GM13976 (cell line): ENCODE measurements around the gene AP2B1.

ENCODE experiments used
- DNase-seq: peaks from one replicate; pipeline ENCODE4 v3.0.0; 2012; ENCODE audit warnings: low spot score
- in situ Hi-C: fragments of 300-500 bp; cut with MboI; formaldehyde crosslinking; loops from one replicate; pipeline ENCODE4 v1.12.0; 2022; ENCODE audit warnings: low sequenced_read_pairs, mixed read lengths, inconsistent platforms; ENCODE audit not compliant: unreplicated experiment
- TF ChIP-seq, protein P1 (sequence below): IDR thresholded peaks from 2 replicates; pipeline ENCODE4 v1.5.1; 2012; ENCODE audit warnings: borderline replicate concordance, mild to moderate bottlenecking; ENCODE audit not compliant: insufficient read depth; ENCODE audit errors: extremely low read depth, missing control alignments, control extremely low read depth

The AP2B1 gene

DNA sequence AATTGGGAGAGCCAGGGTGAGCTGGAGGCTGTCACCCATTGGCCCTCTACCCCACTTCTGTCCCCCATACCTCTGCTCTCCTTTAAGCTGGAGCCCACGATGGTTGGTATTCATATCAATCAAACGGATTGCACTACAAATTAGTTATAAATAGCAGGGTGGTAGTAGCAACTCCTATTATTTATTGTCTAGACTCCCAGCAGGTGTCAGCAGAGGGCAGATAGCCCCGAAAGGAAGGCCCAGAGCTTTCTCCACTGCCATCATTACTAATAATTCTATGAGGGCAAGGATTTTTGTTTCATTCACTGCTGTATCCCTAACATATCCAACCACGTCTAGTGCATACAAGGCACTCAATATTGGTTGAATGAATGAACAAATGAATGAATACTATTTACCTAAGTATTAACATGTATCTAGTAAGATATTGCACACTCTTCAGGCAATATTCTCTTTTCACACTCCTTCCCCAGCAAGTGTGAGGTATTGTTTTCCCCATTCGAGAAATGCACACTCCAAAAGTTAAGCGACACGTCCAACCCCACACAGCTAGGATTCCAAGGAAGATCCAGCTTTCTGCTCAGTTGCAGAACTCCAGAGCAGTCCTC, 179.9 kb downstream of the AP2B1 start:
- in situ Hi-C loops = no loop called here
- TF ChIP-seq, protein P1, sequence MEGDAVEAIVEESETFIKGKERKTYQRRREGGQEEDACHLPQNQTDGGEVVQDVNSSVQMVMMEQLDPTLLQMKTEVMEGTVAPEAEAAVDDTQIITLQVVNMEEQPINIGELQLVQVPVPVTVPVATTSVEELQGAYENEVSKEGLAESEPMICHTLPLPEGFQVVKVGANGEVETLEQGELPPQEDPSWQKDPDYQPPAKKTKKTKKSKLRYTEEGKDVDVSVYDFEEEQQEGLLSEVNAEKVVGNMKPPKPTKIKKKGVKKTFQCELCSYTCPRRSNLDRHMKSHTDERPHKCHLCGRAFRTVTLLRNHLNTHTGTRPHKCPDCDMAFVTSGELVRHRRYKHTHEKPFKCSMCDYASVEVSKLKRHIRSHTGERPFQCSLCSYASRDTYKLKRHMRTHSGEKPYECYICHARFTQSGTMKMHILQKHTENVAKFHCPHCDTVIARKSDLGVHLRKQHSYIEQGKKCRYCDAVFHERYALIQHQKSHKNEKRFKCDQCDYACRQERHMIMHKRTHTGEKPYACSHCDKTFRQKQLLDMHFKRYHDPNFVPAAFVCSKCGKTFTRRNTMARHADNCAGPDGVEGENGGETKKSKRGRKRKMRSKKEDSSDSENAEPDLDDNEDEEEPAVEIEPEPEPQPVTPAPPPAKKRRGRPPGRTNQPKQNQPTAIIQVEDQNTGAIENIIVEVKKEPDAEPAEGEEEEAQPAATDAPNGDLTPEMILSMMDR = peak; percentile 34
- DNase-seq = peak; percentile 72

DNA sequence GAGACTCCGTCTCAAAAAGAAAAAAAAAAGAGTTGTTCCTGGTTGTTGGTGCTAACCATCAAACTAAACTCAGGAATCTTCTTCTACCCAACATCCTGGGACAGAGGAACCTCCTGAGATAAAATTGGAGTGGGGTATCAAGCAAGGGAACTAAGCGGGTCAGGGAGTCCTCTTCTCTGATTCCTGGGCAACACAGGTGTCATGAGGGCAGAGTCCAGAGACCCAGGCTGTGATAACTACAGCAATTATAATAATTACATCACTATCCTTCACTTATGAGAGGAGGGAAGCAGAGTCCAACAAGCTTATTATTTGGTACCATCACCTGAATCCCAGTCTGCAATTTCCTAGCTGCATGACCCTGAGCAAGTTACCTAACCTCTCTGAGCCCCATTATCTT, 181.7 kb downstream of the AP2B1 start:
- TF ChIP-seq, protein P1 = no peak
- no peak for DNase-seq
- in situ Hi-C loops = no loop called here

DNA sequence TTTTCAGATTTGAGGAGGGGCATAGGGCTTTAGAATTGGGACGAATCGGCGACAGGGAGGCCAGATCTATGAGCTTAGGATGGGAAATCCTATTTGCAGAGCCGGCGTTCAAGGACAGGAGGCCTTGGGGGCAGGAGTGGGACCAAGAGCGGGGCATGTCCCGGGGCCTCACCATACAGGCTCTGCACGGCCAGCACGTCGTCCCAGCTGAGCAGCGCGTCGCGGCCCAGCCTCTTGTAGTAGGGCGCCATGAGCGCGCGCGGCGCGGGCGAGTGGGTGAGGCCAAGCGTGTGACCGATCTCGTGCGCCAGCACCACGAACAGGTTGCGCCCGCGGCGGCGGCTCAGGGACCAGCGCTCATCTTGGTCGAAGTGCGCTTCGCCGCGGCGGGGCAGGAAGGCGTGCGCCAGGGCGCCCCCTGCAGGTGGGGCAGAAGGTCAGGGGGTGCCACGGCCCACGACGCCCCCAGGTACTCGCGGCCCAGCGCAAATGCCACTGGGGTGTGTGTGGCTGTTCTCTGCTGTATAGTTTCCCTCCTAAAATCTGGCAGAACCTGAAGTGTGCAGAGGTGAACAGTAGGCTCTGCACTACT, 182.9 kb downstream of the AP2B1 start:
- no peak for DNase-seq
- in situ Hi-C loops = no loop called here
- TF ChIP-seq, protein P1 = no peak

DNA sequence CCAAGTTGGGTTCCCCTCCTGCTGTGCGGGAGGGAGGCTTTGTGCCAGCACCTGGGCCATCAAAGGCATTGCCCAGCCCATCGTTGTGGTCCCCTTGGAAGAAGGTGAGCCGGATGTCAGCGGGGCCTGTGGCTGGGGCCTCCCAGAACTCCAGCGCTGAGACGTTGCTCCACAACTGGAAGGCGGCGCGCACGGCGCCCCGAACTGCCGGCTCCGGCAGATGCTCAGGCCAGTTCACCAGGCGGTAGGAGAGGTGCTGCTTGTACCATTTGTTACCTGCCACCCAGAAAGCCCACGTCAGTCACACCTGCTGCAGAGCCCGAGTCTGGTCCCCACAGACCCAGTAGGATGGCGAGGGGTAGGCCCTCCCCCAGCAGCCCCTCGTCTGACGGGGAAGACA, 186.0 kb downstream of the AP2B1 start:
- DNase-seq = no peak
- TF ChIP-seq, protein P1 = no peak
- in situ Hi-C loops = no loop called here

DNA sequence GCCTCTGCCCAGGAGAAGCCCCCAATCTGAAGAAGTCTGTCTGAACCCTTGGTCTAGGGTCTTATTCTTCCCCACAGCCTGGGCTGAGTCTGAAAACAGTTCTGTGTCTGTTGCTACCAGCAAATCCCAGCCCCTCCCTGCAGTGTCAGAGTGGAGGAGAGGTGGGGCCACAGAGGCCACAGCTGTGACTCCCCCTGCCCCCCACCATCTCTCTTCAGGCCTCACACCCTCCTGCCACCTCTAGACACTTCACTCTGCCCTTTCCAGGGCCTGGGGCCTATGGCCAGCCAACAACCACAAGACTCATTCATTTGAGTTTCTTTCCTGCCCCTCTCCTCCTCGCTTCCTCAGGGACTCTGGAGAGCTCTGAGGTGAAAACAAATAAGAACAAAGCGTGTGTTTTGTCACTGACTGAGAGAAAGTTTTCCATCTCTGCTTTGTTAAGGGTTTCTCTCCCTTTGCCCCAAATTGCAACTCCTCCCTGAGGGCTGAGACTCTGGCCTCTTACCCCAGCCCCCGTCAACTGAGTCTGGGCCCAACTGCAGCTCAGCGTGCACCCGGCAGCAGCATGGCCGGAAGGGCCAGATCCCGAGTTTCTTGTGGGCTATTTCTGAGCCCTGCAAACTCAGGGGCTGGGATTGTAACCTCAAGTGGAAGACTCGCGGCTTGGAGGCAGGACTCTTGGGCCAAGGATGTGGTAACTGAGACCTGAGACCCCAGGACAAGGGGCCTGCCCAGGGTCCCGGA, 186.7 kb downstream of the AP2B1 start:
- no peak for DNase-seq
- in situ Hi-C loops = no loop called here
- TF ChIP-seq, protein P1 = no peak

DNA sequence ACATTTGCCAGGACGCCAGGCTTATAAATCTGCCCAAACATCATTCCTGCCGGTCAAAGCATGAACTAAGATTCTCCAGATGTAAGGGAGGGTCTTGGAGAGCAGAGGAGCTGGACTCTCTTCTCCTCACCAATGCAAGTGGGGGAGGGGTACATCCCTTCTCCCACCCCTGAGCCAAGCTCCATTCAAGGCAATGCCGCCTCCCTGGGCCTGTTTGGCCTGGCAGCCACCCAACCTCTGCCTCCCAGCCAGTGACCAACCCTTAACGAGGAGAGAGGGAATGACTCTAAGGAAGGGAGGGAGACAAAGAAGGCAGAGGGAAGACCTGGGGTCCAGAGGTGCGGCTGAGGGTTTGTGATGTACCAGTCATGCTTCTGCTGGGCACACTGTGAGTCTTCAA, 187.4 kb downstream of the AP2B1 start:
- TF ChIP-seq, protein P1 = no peak
- no peak for DNase-seq
- in situ Hi-C loops = no loop called here

DNA sequence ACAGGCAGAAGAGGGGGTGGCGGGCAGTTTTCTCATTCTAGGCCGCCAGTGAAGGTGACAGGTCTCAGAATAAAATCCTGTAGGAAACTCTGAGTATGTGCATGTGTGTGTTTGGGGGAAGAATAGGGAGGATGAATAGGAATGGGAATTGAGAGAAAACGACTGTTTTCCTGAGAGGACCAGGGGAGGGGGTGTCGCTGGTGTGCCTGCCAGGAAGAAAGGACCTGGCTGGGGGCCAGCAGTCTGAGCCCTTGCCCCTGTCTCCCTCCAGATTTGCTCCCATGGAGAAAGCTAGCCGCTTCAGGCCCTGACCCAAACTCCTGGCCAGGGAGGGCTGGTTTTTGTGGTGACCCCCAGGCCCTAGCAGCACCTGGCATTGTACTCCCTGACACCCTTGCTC, 187.9 kb downstream of the AP2B1 start:
- TF ChIP-seq, protein P1 = no peak
- no peak for DNase-seq
- in situ Hi-C loops = no loop called here
